ENCODE measurements around the gene PRXL2B.
A peak's percentile ranks its signal among the peaks of the same experiment; 100 is the strongest.
"Not testable (repeated sequence)": the region's sequence is repeated elsewhere in the genome, so short reads cannot be mapped to it uniquely, and the experiment has no call there.

The PRXL2B gene

DNA sequence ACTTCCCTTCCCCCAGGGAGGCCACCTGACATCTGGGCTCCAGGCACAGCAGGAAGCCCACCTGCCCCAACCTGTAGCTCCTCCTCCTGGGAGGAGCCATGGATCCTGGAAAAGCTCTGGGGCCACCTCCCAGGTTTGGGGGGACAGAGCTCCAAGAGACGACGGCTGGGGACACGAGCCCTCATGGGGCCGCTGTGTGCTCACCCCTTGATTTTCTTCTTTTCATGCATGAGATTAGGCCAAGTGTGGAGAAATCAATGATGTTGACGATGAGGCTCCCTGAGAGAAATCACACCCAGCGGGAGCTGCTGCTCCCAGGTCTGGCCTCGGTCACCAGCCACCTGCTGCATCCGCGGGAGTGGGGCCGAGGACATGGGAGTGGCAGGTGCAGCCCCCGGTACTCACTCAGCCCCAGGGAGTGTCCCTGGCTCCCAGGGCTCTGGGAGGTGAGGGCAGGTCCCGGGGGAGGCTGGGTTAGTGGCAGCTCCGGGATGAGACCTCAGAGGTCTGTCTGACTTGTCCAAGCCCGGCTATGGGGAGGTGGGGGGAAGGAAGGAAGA is 21.7 kb upstream of the PRXL2B start:
- no peak for DNase-seq

DNA sequence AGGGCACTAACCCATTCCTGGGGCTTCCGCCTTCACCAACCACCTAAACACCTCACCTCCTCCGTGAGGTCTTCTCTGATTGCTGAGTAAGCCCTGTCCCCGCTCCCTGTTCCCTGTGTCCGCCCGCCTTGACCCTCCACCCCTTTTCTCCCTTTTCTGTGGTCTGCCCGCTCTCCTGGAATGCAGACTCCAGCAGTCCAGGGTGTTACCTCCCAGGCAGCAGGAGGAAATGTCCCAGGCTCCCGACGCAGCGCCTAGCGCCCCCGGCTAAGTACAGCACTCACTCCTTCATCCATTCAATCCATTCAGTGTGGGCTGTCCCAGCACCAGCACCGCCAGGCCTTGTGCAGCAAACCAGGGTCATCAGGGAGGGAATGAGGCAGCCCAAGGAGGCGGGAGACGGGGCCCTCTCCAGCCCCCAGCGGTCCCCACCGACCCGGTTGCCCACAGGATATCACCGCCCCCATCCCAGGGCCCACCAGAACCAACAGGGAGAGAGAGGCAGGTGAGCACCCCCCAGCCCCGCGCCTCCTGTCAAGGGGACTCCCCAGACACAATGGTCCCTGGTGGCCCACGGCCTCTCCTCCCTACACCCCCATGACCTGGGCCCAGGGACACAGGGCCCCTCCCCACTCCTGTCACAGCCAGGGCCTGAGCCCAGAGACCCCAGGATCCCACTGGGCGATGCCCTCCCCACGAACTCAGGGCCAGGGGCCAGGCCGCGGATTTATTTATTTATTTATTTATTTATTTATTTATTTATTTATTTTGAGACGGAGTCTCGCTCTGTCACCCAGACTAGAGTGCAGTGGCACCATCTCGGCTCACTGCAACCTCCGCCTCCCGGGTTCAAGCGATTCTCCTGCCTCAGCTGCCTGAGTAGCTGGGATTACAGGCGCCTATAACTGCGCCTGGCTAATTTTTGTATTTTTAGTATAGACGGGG is 20.2 kb upstream of the PRXL2B start:
- peak; percentile 15 to 46 for DNase-seq

- no peak for DNase-seq
Observed at GRCh38 chr1:2567083-2567679, 19.4 kb upstream of the PRXL2B start.

DNA sequence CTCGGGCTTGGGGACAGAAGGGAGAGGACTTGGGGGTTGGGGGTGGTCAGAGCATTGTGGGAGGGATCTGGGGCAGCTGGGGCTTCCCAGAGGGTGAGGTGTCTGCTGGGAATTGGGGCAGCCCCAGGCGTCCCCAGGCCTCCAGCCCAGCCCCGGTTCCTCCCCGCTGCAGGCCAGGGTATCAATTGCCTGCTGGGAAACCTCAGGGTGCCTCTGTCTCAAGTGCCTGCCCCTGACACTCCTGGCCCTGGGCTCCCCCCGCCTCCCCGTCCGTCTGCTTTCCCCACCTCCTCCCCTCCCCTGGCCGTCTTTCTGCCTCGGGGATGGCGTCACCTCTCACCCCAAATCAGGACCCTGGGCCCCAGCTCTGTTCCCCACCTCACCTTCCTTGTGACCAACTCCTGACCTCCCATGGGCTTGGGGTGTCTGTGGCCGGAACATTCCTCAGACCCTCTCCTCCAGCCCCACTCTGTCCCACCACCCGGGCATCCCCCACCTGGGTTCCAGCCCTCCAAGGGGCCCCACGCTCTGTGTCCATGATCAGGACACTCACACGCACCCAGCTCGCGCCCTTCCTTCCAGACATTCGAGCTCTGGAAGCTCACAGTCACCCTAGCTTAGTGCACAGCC is 18.3 kb upstream of the PRXL2B start:
- not testable (repeated sequence) for DNase-seq

- no peak for DNase-seq
Observed at GRCh38 chr1:2569060-2569459, 17.5 kb upstream of the PRXL2B start.

- DNase-seq: not testable (repeated sequence)
Observed at GRCh38 chr1:2569703-2570102, 16.9 kb upstream of the PRXL2B start.

DNA sequence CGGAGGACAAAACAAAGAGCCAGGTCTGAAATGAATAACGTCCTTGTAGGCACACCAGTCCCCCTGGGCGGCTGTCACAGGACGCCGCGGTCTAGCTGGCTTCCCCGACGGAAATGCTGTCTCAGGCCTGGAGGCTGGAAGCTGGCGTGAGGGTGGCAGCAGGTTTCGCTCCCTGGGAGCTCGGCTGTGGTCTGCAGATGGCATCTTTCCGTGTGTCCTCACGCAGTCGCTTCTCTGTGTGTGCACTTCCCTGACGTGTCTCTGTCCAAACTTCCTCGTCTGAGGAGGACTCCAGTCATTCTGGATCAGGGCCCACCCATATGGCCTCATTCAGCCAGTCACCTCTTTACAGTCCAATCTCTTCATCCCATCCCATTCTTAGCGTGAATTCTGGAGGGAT is 16.2 kb upstream of the PRXL2B start:
- DNase-seq: no peak

DNA sequence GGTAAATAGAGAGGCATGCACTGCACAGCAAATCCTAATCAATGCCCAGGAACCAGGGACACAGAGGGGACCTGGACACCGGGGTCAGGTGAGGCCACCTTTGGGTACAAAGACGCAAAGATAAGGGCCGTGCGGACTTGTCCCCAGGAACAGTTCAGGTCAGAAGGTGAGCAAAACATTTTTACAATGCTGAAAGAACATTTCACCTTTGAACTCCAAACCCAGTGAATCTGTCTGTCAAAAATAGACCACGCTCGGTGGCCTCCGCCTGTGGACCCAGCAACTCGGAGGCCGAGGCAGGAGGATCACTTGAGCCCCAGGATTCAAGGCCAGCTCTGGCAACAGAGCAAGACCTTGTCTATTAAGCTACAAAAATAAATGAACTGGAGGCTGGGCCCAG is 15.2 kb upstream of the PRXL2B start:
- DNase-seq: no peak

DNA sequence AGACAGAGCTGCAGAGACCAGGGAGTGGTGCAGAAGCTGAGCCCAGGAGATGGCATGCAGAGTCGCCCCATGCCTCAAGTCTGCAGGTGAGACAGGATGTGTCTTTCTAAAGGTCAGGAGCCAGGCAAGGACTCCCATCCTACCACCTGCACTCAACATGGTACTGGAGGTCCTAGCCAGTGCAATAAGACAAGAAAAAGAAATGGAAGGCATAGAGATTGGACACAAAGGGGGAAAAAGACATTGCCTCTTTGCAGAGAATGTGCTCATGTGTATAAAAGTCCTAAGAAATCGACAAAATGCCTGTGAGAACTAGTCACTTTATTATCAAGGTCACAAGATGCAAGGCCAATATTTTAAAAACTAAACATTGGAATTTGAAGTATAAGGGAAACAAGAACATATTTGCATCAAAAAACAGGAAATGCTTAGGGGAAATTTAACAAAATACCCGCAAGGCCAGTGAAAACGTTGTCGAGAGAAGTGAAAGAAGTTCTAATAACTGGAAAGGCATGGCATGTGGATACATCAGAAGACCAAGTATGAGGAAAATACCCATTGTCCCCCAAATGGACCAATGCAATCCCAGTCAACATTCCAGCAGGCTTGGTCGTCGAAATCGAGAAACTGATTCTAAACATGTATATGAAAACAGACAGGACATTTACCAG is 13.2 kb upstream of the PRXL2B start:
- DNase-seq: no peak

GRCh38 chr1:2574350-2574749 is 12.2 kb upstream of the PRXL2B start:
- no peak for DNase-seq

DNA sequence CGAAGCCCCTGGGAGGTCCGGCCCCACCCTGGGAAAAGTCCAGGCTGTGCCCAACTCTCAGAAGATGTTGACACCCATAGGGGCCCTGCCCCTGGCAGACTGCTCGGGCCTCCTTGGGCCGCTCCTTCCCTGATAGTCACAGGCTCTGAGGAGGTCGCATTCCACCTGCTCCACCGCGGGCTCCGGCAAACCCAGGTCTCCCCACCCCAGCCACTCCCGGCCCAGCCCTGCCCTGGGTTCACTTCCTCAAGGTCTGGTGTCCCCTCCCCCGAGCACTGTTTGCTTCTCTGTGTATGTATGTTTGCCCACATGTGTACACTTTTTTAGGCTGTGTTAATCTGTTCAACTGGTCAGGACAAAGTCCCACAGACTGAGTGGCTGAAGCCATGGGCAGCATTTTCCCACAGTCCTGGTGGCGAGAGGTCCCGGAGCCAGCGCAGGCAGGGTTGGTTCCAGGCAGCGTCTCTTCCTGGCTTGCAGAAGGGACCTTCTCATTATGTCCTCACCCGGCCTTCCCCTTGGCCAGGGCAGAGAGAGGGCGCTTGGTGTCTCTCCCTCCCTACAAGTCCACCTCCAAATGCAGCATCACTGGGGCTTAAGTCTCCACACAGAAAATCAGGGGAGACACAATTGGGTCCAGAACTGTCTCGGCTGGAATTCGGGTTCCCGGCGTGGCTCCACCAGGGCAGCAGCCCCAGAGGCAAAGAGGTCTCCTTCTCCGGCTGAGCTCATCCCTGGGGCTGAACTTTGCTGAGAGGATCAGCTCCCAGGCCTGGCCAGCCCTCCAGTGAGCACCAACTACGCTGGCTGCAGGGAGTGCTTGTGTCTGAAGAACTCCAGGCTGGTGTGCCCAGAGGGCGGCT is 10.5 kb upstream of the PRXL2B start:
- DNase-seq: no peak

DNA sequence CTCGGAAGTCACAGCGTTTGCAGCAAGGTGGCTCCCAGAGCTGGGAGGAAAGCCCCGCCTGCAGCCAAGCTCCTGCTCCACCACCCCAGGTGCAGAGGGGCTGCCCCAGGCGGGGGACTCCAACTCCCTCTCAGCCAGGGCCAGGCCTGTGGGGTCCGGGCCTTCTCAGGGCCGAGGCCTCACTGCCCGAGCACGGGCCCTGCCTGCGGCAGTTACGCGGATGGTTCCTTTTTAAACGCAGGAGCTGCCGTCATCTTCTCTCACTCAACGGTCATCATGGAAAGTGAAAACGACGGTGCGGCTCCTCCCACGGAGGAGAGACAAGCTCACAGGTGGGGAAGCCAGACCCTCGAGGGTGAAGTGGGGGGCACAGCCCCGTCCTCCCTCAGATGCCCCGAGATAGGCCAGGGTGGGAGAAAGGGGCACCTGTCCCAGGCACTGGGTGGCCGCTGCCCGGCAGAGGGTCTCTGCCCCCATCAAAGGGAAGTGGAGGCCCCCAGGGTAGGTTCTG is 9.0 kb upstream of the PRXL2B start:
- DNase-seq: not testable (repeated sequence)

GRCh38 chr1:2578758-2579118 is 7.8 kb upstream of the PRXL2B start:
- no peak for DNase-seq

GRCh38 chr1:2580691-2581090 is 5.9 kb upstream of the PRXL2B start:
- DNase-seq: no peak

GRCh38 chr1:2582391-2582790 is 4.2 kb upstream of the PRXL2B start:
- DNase-seq: no peak

DNA sequence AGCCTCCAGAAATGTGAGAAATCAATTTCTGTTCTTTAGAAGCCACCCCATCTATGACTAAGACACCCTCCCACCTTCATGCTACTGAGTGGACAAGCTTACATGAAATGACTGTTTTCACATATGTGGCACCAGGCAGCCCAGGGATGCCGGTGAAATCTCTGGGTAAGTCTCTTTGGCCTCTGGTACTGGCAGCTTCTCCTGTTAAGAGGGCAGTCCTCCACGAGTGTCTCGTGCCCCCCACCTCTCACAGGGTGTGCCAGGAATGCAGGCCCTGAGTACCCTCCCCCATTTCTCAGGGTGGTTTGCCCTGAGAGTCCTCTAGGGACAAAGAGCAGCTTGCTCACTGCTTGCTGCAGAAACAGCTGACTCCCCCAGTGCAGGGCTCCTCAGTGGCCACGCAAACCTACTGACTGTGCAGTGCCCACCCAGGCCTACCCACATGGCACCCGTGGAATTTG is 3.2 kb upstream of the PRXL2B start:
- DNase-seq: no peak

DNA sequence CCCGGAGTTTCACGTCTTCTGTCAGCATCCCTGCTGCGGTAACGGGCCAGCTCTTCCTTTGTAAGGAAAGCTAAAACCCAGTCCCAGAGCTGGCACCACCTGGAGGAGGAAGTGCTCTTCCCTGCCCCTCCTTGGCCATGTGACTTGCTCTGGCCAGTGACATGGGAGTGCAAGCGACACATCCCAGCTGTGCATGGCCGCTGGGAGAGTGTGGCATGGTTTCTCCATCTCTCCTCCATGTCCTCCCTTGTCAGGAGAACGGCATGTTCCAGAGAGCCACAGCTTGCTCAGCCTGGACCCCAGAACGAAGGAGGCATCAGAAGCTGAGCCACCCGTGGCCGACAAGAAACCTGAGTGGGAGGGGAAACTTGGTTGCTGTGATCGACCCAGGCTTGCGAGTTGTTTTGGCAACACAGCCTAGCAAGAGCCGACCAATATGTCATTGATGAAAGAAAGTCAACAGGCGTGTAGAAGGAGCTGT is 2.7 kb upstream of the PRXL2B start:
- no peak for DNase-seq

- DNase-seq: peak in 1 of 2 experiments; percentile 5
Observed at GRCh38 chr1:2584686-2585317, 1.8 kb upstream of the PRXL2B start.

- peak; percentile 94 to 98 for DNase-seq
Observed at GRCh38 chr1:2585318-2586092, 1.1 kb upstream of the PRXL2B start.

Measured in Kasumi-1 (cell line).